Cardiac fibroblast (primary cell): ENCODE measurements around the gene OR1J1.

ENCODE experiments used
- DNase-seq, 2 donors: peaks; one replicate each; pipeline versions ENCODE4 v3.0.0 to v3.0.0-alpha.2; 2010; ENCODE audit warnings: low read depth in 2 of 2
- H3K4me3 ChIP-seq, 2 donors: replicated peaks in 1 of 2; 1 replicate in 1 of 2; 2 replicates in 1 of 2; pipeline ENCODE4 v1.5.1; 2011; ENCODE audit warnings: low read depth in 2 of 2, low read length in 2 of 2, mild to moderate bottlenecking in 2 of 2, moderate library complexity in 1 of 2
- CTCF ChIP-seq: IDR thresholded peaks from one replicate; pipeline ENCODE4 v1.5.1; 2011; ENCODE audit warnings: low read depth, mild to moderate bottlenecking, low read length, inconsistent platforms

Gene OR1J1

GRCh38 chr9:122506964-122507363, 29.2 kb upstream of the OR1J1 start:
- no peak for TF ChIP-seq CTCF
- H3K4me3 ChIP-seq: no peak overlapping the region
- DNase-seq: no peak

GRCh38 chr9:122498883-122499288, 21.2 kb upstream of the OR1J1 start:
- DNase-seq: peak; percentile 63 to 64
- TF ChIP-seq CTCF: peak; percentile 90
- H3K4me3 ChIP-seq: no peak overlapping the region

GRCh38 chr9:122479062-122479461, 1.3 kb upstream of the OR1J1 start:
- H3K4me3 ChIP-seq: no peak overlapping the region
- no peak for TF ChIP-seq CTCF
- DNase-seq: no peak

- H3K4me3 ChIP-seq: no peak overlapping the region
- no peak for DNase-seq
- no peak for TF ChIP-seq CTCF
These were observed 380 bp downstream of the OR1J1 start for GRCh38 chr9:122477346-122477745.

- DNase-seq: no peak
- no peak overlapping the region for H3K4me3 ChIP-seq
- TF ChIP-seq CTCF: no peak
These were observed 2.0 kb downstream of the OR1J1 start for GRCh38 chr9:122475717-122476116.

GRCh38 chr9:122474561-122474960, 3.2 kb downstream of the OR1J1 start:
- no peak for TF ChIP-seq CTCF
- H3K4me3 ChIP-seq: no peak overlapping the region
- DNase-seq: no peak

- no peak for TF ChIP-seq CTCF
- DNase-seq: peak; percentile 62 to 68
- H3K4me3 ChIP-seq: no peak overlapping the region
These were observed 9.0 kb downstream of the OR1J1 start for GRCh38 chr9:122468735-122469134.
